ENCODE measurements around the gene EID3.
A peak's percentile ranks its signal among the peaks of the same experiment; 100 is the strongest.
"Not testable (repeated sequence)": the region's sequence is repeated elsewhere in the genome, so short reads cannot be mapped to it uniquely, and the experiment has no call there.

EID3 gene

DNA sequence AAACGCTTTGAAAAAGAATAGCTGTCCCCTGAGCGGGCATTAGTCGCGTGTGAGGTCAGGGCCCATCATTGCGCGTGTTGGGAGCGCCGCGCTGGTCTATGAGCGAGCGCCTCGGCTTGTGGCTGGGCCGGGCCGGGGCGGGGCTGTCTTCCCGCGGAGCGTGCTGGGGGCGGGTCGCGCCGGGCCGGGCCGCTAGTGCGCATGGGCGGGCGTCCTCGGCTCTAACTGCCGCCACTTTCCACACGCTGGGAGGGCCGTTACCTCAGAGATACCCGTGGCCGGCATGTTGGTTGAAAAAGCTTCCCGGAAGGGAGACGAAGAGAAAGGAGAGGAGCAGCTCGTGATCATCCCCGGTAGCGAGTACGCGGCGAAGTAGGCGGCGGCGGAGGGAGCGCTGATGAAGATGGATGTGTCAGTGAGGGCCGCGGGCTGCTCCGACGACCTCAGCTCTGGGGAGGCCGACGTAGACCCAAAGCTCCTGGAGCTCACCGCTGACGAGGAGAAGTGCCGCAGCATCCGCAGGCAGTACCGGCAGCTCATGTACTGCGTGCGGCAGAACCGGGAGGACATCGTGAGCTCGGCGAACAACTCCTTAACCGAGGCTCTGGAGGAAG is at the start of gene EID3:
Gene EID3, plus strand, starts transcription at position 202 of the 614 bp plus-strand sequence. Its CDS starts 196 bp downstream, at position 398.
- no peak for DNase-seq

DNA sequence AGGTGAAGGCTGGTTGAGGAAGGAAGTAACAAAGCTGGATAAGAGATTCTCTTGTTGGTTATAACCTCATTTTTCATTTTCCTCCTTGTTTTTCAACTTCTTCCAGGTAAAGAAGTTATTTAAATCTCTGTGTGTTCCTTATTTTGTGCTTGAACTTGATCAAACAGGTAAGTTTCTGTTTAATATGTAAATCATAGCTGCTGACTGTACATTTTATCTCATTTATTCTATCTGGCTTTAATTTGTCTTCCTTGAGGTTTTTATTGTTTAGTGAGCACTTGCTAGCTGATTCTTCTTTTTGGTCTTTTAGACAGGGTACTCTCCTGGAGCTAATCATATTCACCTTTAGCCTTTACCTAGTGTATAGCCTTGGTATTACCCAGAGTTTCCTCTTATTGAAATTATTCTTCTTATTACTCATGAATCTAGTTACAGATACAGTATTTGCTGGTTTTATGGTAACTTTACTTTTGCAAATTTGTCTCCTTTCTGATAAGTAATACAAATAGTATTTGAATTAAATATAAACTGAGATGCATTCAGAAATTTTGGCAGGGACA is 45.5 kb upstream of the EID3 start:
- DNase-seq, result no peak

GRCh38 chr12:104258476-104259067 is 45.0 kb upstream of the EID3 start:
- no peak for DNase-seq

DNA sequence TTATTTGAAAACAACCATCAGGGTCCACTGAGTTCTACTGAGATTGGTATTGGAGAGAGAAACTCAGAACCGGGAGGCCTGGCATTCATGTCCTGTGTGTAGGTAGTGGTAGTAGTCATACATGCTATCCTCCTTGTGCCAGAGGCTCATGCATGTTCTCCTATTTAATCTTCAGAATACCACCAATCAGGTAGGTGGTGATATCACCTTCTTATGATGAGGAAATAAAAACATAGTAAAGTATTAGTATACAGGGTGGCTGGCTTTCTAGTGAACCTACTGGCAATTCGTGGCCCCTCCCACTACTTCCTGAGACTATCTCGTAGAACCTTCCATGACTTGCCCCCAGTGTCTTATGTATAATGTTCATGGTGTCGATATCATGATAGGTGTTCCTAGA is 40.5 kb upstream of the EID3 start:
- DNase-seq, result no peak

DNA sequence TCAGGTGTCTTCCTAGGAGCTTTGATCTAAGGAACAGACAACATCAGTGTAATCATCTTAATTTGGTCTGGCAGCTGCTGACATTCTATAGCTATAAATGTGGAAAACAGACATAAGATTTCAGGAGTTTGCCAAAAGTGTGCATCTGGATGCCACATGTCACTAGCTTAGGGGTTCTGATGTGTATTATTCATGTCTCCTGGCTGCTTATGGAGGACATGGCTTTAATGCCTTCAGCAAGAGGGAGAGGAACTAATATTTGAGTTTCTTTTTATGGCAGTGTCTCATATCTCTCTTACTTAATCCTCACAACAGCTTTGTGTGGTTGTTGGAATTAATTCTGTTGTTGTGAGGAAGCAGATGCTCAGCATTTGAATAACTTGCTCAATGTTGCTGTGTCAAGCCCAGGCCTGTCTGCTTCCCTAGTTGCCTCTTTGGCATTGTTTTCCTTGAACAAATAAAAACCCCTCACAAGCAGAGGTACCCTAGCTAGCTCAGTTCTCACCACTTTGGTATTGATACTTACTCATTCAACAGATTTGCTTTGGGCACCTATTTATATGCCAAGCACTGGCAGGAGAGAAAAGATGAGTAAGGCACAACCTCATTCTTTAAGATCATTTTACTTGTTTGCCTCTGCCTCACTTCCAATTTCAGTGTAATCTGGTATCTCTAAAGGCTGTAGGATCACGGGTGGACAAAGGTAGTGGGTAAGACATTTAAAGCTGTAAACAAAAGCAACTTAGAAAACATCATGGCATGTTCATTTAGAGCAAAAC is 39.8 kb upstream of the EID3 start:
- DNase-seq, result no peak

DNA sequence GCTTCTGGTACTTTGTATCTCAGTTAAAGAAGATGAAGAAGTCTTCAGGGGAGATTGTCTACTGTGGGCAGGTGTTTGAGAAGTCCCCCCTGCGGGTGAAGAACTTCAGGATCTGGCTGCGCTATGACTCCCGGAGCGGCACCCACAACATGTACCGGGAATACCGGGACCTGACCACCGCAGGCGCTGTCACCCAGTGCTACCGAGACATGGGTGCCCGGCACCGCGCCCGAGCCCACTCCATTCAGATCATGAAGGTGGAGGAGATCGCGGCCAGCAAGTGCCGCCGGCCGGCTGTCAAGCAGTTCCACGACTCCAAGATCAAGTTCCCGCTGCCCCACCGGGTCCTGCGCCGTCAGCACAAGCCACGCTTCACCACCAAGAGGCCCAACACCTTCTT is 38.1 kb upstream of the EID3 start:
- not testable (repeated sequence) for DNase-seq

- no peak for DNase-seq
Observed at GRCh38 chr12:104272938-104273337, 30.6 kb upstream of the EID3 start.

DNA sequence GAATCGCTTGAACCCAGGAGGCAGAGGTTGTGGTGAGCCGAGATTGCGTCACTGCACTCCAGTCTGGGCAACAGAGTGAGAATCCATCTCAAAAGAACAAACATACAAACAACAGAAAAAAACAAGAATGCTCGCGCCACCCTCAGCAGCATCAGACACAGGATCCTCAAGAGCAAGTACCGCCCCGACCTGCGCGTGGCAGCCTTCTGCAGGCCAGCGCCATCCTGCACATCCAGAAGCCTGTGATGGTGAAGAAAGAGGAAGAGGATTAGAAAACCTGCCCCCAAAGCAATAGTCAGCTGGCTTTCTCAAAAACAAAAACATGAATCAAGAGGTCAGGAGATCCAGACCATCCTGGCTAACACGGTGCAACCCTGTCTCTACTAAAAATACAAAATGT is 30.0 kb upstream of the EID3 start:
- DNase-seq, result no peak

GRCh38 chr12:104274811-104275210 is 28.7 kb upstream of the EID3 start:
- DNase-seq, result no peak

GRCh38 chr12:104275689-104276088 is 27.9 kb upstream of the EID3 start:
- DNase-seq, result no peak

DNA sequence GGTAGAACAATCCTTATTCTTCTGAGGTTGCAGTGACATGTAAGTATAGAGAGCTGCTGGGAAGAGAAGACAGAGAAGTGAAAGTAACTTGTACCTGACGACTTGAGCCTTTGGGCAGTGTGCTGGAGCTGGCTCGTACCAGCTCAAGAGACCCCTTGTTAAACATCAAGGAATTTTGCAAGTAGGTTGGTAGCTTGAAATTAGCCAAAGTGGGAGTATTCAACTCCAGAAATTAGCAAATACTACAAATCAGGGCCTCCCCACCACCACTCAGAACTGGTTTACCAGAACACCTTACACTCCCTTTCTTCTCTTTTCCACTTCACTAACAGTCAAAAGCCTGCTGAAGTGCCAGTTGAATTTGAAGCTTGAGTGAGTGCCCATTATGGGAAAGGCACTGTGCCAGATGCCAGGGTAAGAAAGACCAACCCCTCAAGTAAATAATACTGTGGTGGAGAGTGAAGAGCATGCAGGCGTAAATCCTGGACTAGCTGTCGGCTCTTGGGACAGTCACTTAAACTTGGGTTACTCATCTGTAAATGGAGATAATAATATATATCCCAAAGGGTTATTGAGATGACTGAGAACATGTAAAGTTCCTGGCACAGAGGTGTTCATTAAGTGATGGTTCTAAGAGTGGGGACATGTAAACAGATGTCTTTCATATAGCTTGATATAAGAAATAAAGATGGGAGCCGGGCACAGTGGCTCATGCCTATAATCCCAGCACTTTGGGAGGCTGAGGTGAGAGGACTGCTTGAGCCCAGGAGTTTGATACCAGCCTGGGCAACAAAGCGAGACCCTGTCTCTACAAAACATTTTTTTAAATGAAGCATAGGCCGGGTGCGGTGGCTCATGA is 27.0 kb upstream of the EID3 start:
- DNase-seq, result peak; percentile 78

- no peak for DNase-seq
Observed at GRCh38 chr12:104279164-104279563, 24.4 kb upstream of the EID3 start.

DNA sequence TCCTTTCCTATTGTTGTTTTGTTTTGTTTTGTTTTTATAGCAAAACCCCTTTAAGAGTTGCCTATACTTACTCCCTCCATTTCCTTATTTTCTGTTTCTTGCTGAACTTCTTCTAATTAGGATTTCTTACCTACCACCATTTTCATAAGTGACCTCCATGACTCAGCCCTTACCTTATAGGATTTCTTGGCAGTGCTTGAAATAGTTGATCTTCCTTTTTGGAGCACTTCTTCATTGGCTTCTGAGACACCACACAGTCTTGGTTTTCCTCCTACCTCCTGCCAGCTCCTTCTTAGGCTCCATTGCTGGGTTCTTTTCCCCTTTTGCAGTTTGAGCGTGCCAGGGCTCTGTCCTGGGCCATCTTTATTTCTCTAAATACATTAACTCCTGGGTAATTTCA is 23.4 kb upstream of the EID3 start:
- DNase-seq, result no peak

DNA sequence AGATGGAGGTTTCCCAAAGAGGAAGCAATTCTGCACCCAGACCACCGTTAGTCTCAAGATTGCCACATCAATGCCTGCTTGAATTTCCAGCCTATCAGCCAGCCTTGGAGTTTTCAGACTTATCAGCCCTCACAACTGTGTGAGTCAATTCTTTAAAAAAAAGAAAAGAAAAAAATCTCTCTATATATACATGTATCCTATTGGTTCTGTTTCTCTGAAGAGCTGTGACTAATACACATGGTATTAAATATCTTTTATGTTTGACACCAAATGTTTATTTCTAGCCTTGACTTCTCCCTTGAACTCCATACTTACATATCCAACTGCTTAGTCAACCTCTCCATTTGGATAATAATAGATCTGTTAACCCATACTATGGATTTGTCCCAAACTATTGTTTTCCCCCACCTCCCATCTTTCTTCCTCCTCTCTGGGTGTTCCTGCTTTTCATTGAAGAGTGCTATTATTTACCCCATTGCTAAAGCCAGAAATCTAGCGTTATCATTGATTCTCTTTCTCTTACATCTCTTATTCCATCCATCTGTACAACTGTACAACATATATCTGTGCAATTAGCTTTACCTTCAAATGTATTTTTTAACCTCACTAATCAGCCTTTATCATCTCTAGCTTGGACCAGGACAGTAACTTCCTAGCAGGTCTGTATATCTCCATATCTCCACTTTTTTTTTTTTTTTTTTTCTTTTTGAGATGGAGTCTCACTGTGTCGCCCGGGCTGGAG is 22.7 kb upstream of the EID3 start:
- no peak for DNase-seq

GRCh38 chr12:104281636-104282035 is 21.9 kb upstream of the EID3 start:
- DNase-seq, result no peak

DNA sequence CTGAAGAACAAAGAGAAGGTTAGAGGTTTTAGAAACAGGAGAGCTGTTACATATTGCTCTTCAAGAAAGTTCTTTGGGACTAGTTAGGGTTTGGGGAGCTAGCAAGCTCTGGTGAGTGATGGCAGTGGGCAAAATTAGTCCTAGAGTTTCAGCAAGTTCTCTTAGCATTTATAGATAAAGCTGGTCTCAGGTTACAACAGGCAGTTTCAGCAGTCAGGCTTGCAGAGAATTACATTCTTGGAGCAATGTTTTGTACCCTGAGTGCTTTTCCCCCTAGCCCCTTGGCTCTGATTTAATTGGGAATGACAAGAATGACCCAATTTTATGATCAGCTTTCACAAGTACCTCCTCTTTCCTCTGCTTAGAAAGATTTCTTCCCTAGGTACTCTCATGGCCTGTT is 21.4 kb upstream of the EID3 start:
- DNase-seq, result no peak

GRCh38 chr12:104285740-104286515 is 17.6 kb upstream of the EID3 start:
- peak; percentile 38 for DNase-seq

- DNase-seq, result peak; percentile 89
Observed at GRCh38 chr12:104286516-104287482, 16.7 kb upstream of the EID3 start.

DNA sequence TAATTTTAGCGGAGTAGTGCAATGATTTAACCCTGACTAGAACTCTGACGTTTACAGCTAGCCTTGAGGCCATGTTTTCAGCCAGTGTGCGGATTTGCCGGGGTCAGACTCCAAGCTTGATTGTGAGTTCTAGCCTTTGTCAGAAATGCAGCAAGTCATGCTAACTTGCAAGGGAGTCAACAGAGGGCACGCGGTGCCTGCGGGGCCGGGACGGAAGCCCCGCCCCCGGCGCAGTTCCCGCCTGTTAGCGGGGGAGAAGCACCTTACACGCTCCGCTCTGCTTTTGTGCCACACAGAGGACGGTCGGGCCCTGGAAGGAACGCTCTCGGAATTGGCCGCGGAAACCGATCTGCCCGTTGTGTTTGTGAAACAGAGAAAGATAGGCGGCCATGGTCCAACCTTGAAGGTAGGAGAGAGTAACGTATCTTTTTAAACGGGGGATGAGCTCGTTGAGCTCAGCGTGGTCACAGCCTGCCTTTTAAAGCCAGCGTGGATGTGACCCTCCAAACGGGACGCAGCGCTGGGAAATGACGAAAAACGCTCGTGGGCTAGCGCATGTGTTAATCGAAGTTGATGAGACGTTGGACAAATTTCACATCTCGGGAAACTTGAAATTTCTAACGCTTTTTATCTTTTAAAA is 14.8 kb upstream of the EID3 start:
- peak; percentile 82 for DNase-seq

DNA sequence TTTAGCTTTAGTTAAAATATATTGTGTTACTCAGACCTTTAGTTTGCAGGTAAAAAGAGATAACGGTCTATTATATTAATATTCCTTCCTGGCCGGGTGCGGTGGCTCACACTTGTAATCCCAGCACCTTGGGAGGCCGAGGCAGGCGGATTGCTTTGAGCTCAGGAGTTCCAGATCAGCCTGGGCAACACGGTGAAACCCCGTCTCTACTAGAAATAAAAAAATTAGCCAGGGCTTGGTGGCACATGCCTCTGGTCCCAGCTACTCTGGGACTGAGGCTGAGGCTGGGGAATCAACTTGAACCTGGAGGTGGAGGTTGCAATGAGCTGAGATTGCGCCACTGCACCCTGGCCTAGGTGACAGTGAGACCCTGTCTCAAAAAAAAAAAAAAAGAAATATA is 13.2 kb upstream of the EID3 start:
- DNase-seq, result no peak
